Cardiac muscle cell (in vitro differentiated cells and primary cell): Measurements from ENCODE around the gene ZYG11A. TPM values are rescaled to one million over a fixed set of nuclear protein-coding genes. Genes with fewer than 3 reads are reported as not detected.

Experiments used
- DNase-seq, 2 donors: peaks; one replicate each; pipeline versions ENCODE4 v3.0.0 to v3.0.0-alpha.2; 2010 to 2017; ENCODE audit warnings: low read depth in 1 of 2, low spot score in 1 of 2
- H3K27ac ChIP-seq: fragments of 200-600 bp; sonication (generic); 2 replicates; pipeline ENCODE4 v1.5.1; 2016
- H3K27me3 ChIP-seq: fragments of 200-600 bp; sonication (generic); 2 replicates; pipeline ENCODE4 v1.6.0; 2016; ENCODE audit warnings: control low read depth
- H3K36me3 ChIP-seq: fragments of 200-600 bp; sonication (generic); 2 replicates; pipeline ENCODE4 v1.5.1; 2016; ENCODE audit warnings: control low read depth
- H3K4me1 ChIP-seq: fragments of 200-600 bp; sonication (generic); 2 replicates; pipeline ENCODE4 v1.8.1; 2017; ENCODE audit warnings: low read depth, mild to moderate bottlenecking, mixed run types
- H3K4me3 ChIP-seq: fragments of 200-600 bp; sonication (generic); 2 replicates; pipeline ENCODE4 v1.5.1; 2016; ENCODE audit warnings: mild to moderate bottlenecking
- H3K9me3 ChIP-seq: fragments of 200-600 bp; sonication (generic); 2 replicates; pipeline ENCODE4 v1.5.1; 2017; ENCODE audit warnings: low read depth, mild to moderate bottlenecking, control low read depth
- CTCF ChIP-seq: IDR thresholded peaks from 2 replicates; pipeline ENCODE4 v1.5.1; 2012; ENCODE audit warnings: low read depth, mild to moderate bottlenecking, low read length
- polyA plus RNA-seq: library from polyadenylated mRNA; unstranded; fragments of >200 nt; fragmentation: Nextera tagmentation; extraction: Ambion mirVana; gene quantifications from 2 replicates; pipeline ENCODE4 v1.2.1, GENCODE V29; 2016
- total RNA-seq: library from RNA; depleted of rRNA; stranded (reverse); fragments of >200 nt; gene quantifications from 2 replicates; pipeline ENCODE4 v1.2.3, GENCODE V29; 2016

The ZYG11A gene
- total and polyA plus RNA-seq, 2 experiments from 2014 or later = 0.04 to 0.06 TPM

DNA sequence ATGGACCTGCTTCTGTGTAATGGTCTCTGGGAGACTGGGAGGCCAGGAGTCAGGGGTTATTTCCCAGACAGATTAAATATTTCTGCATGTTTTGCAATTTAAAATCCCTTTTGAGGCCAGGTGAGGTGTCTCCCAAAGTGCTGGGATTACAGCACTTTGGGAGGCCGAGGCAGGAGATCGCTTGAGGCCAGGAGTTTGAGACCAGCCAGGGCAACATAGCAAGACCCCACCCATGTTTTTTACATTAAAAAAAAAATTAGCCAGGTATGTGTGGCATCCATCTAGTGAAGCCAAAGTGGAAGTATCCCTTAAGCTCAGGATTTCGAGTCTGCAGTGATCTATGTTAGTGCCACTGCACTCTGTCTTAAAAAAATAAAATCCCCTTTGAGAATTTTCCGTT is 44.9 kb downstream of the ZYG11A start:
- Histone ChIP-seq H3K9me3 (no peaks in the 10 kb centered on the region), H3K27ac (no peak overlapping the region), H3K4me3 (no peak overlapping the region), H3K4me1 (no peaks in the 10 kb centered on the region), H3K27me3 (no peaks in the 10 kb centered on the region), H3K36me3 (no peaks in the 10 kb centered on the region)
- DNase-seq = no peak
- TF ChIP-seq CTCF = no peak

DNA sequence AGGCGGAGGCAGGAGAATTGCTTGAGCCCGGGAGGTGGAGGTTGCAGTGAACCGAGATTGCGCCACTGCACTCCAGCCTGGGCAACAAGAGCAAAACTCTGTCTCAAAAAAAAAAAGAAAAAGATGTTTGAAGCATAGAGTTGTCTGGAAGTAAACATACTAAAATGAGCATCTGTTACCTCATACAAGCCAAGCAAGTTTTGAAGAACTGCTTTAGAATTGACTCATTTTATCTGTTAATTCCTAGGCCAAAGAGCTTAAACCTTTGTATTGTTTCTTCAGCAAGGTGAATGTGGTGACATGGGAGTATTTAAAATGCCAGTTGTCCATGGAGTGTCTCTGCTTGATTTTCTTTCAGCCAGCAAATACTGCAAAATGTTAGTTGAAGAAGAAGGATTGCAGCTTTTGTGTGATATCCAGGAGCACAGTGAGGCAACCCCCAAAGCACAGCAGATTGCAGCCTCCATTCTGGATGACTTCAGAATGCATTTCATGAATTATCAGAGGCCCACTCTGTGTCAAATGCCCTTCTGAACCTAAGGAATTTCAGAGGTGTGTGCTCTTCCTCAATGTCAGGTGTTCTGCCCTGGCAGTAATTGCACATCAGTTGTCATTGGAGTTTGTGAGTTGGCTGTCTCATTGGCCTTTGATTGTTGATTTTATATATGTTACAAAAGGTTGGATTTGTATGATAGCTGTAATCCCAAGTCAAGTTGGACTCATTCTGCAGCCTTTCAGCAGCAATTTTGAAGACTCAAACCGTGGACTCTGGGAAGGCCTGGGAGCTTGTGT is 50.1 kb downstream of the ZYG11A start:
- no peaks in the 10 kb centered on the region for H3K4me1 ChIP-seq
- H3K27me3 ChIP-seq = no peaks in the 10 kb centered on the region
- no peak for TF ChIP-seq CTCF
- H3K27ac ChIP-seq = no peak overlapping the region
- no peak overlapping the region for H3K4me3 ChIP-seq
- no peak for DNase-seq
- no peaks in the 10 kb centered on the region for H3K9me3 ChIP-seq
- H3K36me3 ChIP-seq = no peaks in the 10 kb centered on the region

- H3K27ac ChIP-seq = no peak overlapping the region
- DNase-seq = peak in 1 of 2 donors; percentile 56
- no peak overlapping the region for H3K4me3 ChIP-seq
- H3K4me1 ChIP-seq = no peaks in the 10 kb centered on the region
- no peaks in the 10 kb centered on the region for H3K36me3 ChIP-seq
- TF ChIP-seq CTCF = no peak
- no peaks in the 10 kb centered on the region for H3K9me3 ChIP-seq
- no peaks in the 10 kb centered on the region for H3K27me3 ChIP-seq
Measured at GRCh38 chr1:52899445-52899894, 56.9 kb downstream of the ZYG11A start.

DNA sequence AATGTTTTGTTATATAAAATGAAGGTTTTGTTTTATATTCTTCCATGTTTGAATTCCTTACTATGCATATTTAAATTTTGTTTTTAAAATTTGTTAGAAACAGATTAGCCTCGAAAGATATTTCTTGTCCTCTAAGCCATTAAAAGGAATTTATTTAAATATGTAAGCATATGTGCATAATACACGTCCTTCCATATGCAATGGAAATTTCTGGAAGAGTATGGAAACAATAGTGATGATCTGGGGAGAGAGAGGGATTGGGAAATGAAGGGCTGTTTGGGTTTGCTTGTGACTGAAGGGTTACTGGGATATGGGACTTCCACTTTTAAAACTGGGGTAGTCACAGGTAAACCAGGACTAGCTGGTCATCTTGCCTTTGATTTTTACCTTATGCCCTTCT is 57.8 kb downstream of the ZYG11A start:
- no peak overlapping the region for H3K27ac ChIP-seq
- no peak for TF ChIP-seq CTCF
- H3K9me3 ChIP-seq = no peaks in the 10 kb centered on the region
- H3K36me3 ChIP-seq = no peaks in the 10 kb centered on the region
- no peak for DNase-seq
- H3K4me3 ChIP-seq = no peak overlapping the region
- peaks cover 6% of the 10 kb centered on the region for H3K4me1 ChIP-seq
- H3K27me3 ChIP-seq = no peaks in the 10 kb centered on the region

- H3K4me3 ChIP-seq = no peak overlapping the region
- peaks cover 14% of the 10 kb centered on the region for H3K4me1 ChIP-seq
- H3K9me3 ChIP-seq = no peaks in the 10 kb centered on the region
Measured at GRCh38 chr1:52901384-52901783, 58.8 kb downstream of the ZYG11A start.

More at GRCh38 chr1:52901384-52901783, 58.8 kb downstream of the ZYG11A start:
- no peak for TF ChIP-seq CTCF
- H3K36me3 ChIP-seq = no peaks in the 10 kb centered on the region
- H3K27me3 ChIP-seq = no peaks in the 10 kb centered on the region
- no peak overlapping the region for H3K27ac ChIP-seq
- no peak for DNase-seq
